Epithelial cell of esophagus (primary cell): ENCODE results near the gene KRTAP10-5.

Experiments used
- DNase-seq: peaks from one replicate; pipeline ENCODE4 v3.0.0; 2010; ENCODE audit warnings: low read depth
- H3K4me3 ChIP-seq: 2 replicates; pipeline ENCODE4 v1.5.1; 2011; ENCODE audit warnings: mild to moderate bottlenecking, low read length, control low read depth
- CTCF ChIP-seq: IDR thresholded peaks from 2 replicates; pipeline ENCODE4 v1.5.1; 2011; ENCODE audit warnings: low read depth, mild to moderate bottlenecking, low read length, control low read depth, inconsistent platforms; ENCODE audit not compliant: insufficient read depth; ENCODE audit errors: missing control alignments

KRTAP10-5 gene

GRCh38 chr21:44539046-44539445 is 41.4 kb downstream of the KRTAP10-5 start:
- DNase-seq, result no peak
- no peak for TF ChIP-seq CTCF
- H3K4me3 ChIP-seq, result no peak overlapping the region

- DNase-seq, result no peak
- no peak for TF ChIP-seq CTCF
These were observed 42.2 kb downstream of the KRTAP10-5 start for GRCh38 chr21:44537930-44538911.

GRCh38 chr21:44535963-44536362 is 44.4 kb downstream of the KRTAP10-5 start:
- H3K4me3 ChIP-seq, result no peak overlapping the region
- DNase-seq, result no peak
- no peak for TF ChIP-seq CTCF

More at GRCh38 chr21:44537930-44538911, 42.2 kb downstream of the KRTAP10-5 start:
- no peak overlapping the region for H3K4me3 ChIP-seq

- H3K4me3 ChIP-seq, result no peak overlapping the region
- no peak for TF ChIP-seq CTCF
- no peak for DNase-seq
These were observed 45.7 kb downstream of the KRTAP10-5 start for GRCh38 chr21:44534688-44535087.

- no peak for DNase-seq
- no peak for TF ChIP-seq CTCF
- no peak overlapping the region for H3K4me3 ChIP-seq
These were observed 46.3 kb downstream of the KRTAP10-5 start for GRCh38 chr21:44533891-44534627.

- no peak overlapping the region for H3K4me3 ChIP-seq
- no peak for DNase-seq
- no peak for TF ChIP-seq CTCF
These were observed 47.1 kb downstream of the KRTAP10-5 start for GRCh38 chr21:44533121-44533890.
